ENCODE measurements around the gene CDH3.

DNA sequence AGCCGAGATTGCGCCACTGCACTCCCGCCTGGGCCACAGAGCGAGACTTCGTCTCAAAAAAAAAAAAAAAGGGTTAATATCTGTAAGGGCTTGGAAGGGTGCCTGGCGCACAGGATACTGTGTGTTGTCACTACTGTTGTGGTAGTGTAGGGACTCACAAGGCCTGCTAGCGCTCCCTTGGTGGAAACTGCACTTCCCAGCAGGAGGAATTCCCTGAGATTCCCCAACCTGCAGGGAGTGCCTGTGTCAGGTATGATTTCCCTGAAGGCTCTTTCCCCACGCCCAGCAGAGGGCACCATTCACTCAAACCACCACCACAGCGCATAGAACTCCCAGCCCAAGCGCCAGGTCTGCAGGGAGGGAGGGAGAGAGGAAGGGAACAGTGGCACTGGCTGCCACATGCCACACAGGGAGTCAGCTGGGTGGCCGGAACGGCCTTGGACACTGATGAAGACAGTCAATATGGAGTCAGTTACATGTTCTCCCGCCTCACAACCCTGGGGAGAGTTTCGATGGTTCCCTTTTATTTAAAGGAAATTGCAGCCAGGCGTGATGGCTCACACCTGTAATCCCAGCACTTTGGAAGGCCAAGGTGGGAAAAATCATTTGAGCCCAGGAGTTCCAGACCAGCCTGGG is 59.2 kb downstream of the CDH3 start:
- TF ChIP-seq POLR2A (IDR thresholded peaks at IDR 0.05; ENCODE audit: low read length) (no peak), GATA1 (IDR thresholded peaks at IDR 0.05; ENCODE audit: low read depth, low read length) (no peak)
